Transverse colon (tissue), 4 donors: ENCODE data around the gene HELZ2.

ENCODE experiments used
- CTCF ChIP-seq, 5 experiments: fragments of 200-600 bp in 3 of 5; fragments of 450-650 bp in 2 of 5; sonication (generic) in 3 of 5; IDR thresholded peaks; 1 replicate in 2 of 5; 2 replicates in 3 of 5; pipeline ENCODE4 v1.5.1; 2016 to 2017; ENCODE audit warnings: antibody characterized with exemption in 5 of 5, inconsistent platforms in 3 of 5, mild to moderate bottlenecking in 2 of 5, moderate library complexity in 1 of 5
- EP300 ChIP-seq: sonication (generic); formaldehyde crosslinking; IDR thresholded peaks from one replicate; pipeline ENCODE4 v1.6.1; 2017; ENCODE audit warnings: antibody characterized with exemption, low read depth
- POLR2A ChIP-seq: fragments of 450-650 bp; IDR thresholded peaks from one replicate; pipeline ENCODE4 v1.6.1; 2016; ENCODE audit warnings: antibody characterized with exemption, mild to moderate bottlenecking, moderate library complexity
- POLR2AphosphoS5 ChIP-seq, 3 donors: sonication (generic); formaldehyde crosslinking; IDR thresholded peaks; one replicate each; pipeline ENCODE4 v1.6.1; 2016; ENCODE audit warnings: antibody characterized with exemption in 3 of 3

GRCh38 chr20:63534831-63535651 is 39.0 kb downstream of the HELZ2 start:
- peak; percentile 28 for TF ChIP-seq EP300
- no peak for TF ChIP-seq CTCF (IDR thresholded peaks at IDR 0.05)
- TF ChIP-seq POLR2AphosphoS5 (IDR thresholded peaks at IDR 0.05): peak; percentile 53 to 91 (median 80)
- TF ChIP-seq POLR2A: peak; percentile 78
